GM12878 (cell line): Measurements from ENCODE around the gene FBXO27. TPM values are rescaled to one million over a fixed set of nuclear protein-coding genes. Genes with fewer than 3 reads are reported as not detected.

Experiments
- ATAC-seq: fragments of 200-7000 bp; cut with Tn5 transposase; 3 replicates; pipeline ENCODE4 v1.9.1; 2020; ENCODE audit warnings: mild to moderate bottlenecking, moderate library complexity
- Bru-seq: library from RNA; stranded (reverse); fragments of 400-500 nt; gene quantifications from one replicate; lab custom pipeline; 2021; lab: Mats Ljungman, UMichigan
- BruChase-seq, 2 experiments: library from RNA; stranded (reverse); fragments of 400-500 nt; gene quantifications; one replicate each; lab custom pipeline; 2021; lab: Mats Ljungman, UMichigan
- BruUV-seq: library from RNA; stranded (reverse); fragments of 400-500 nt; replicated peaks from 2 replicates; lab custom pipeline; 2021; lab: Mats Ljungman, UMichigan
- CTCF ChIA-PET: fragments of 300-600 bp; sonication (Branson Sonifier 250); formaldehyde crosslinking; extraction: SDS; loops from one replicate; lab custom pipeline; 2021; ENCODE audit warnings: inconsistent platforms; lab: Yijun Ruan, JAX
- POLR2A ChIA-PET: fragments of 350-600 bp; formaldehyde crosslinking; extraction: SDS; loops from one replicate; lab custom pipeline; 2021; ENCODE audit warnings: inconsistent platforms; lab: Charles Lee
- RAD21 ChIA-PET: fragments of 300-600 bp; sonication (Branson Sonifier 250); formaldehyde crosslinking; loops from one replicate; lab custom pipeline; 2023; ENCODE audit warnings: antibody characterized with exemption; ENCODE audit not compliant: unreplicated experiment; lab: Charles Lee
- SMC1A ChIA-PET: fragments of 300-600 bp; sonication (Branson Sonifier 250); formaldehyde crosslinking; loops from one replicate; lab custom pipeline; 2023; ENCODE audit not compliant: unreplicated experiment, uncharacterized antibody; lab: Charles Lee
- DNase-seq: peaks from one replicate; pipeline ENCODE4 v3.0.0-alpha.2; 2011; ENCODE audit warnings: low read depth, low spot score
- FAIRE-seq: peaks from 3 replicates; lab custom pipeline; 2011; peaks lifted over from hg19 to GRCh38; lab: Jason Lieb, UNC
- H2AFZ ChIP-seq: 2 replicates; pipeline ENCODE4 v1.6.0; 2011; ENCODE audit warnings: low read depth, low read length, control low read depth; ENCODE audit not compliant: control insufficient read depth
- H3K27ac ChIP-seq: 2 replicates; pipeline ENCODE4 v1.5.1; 2011; ENCODE audit warnings: control low read depth; ENCODE audit not compliant: control insufficient read depth, insufficient read depth
- H3K27me3 ChIP-seq, 2 experiments: replicated peaks in 1 of 2; 2 replicates each; pipeline versions ENCODE4 v1.6.0 to v1.6.1; 2011; ENCODE audit warnings: low read length in 1 of 2; ENCODE audit not compliant: control insufficient read depth in 2 of 2, insufficient read depth in 2 of 2
- H3K36me3 ChIP-seq, 2 experiments: 2 replicates each; pipeline ENCODE4 v1.5.1; 2011; ENCODE audit warnings: low read length in 1 of 2; ENCODE audit not compliant: control insufficient read depth in 2 of 2, insufficient read depth in 2 of 2
- H3K4me1 ChIP-seq: 2 replicates; pipeline ENCODE4 v1.6.1; 2011; ENCODE audit warnings: mild to moderate bottlenecking, low read length, moderate library complexity, mixed read lengths; ENCODE audit not compliant: control insufficient read depth, insufficient read depth
- H3K4me2 ChIP-seq: 2 replicates; pipeline ENCODE4 v1.6.0; 2011; ENCODE audit warnings: control low read depth; ENCODE audit not compliant: control insufficient read depth, insufficient read depth
- H3K4me3 ChIP-seq: fragments of 200-600 bp; sonication (generic); 2 replicates; pipeline ENCODE4 v1.5.1; 2016
- H3K79me2 ChIP-seq: 2 replicates; pipeline ENCODE4 v1.6.0; 2011; ENCODE audit warnings: low read length; ENCODE audit not compliant: control insufficient read depth, insufficient read depth
- H3K9ac ChIP-seq: 2 replicates; pipeline ENCODE4 v1.8.0; 2011; ENCODE audit warnings: low read length, control low read depth, mixed read lengths; ENCODE audit not compliant: control insufficient read depth, insufficient read depth
- H3K9me3 ChIP-seq: replicated peaks from 3 replicates; pipeline ENCODE4 v1.5.1; 2011; ENCODE audit warnings: mild to moderate bottlenecking, low read length; ENCODE audit not compliant: control insufficient read depth, insufficient read depth
- H4K20me1 ChIP-seq: 2 replicates; pipeline ENCODE4 v1.6.0; 2011; ENCODE audit not compliant: control insufficient read depth, insufficient read depth
- BMI1 ChIP-seq: fragments of 450-650 bp; IDR thresholded peaks from 2 replicates; pipeline ENCODE4 v1.6.1; 2016; ENCODE audit warnings: mild to moderate bottlenecking, moderate library complexity, borderline replicate concordance
- CBFB ChIP-seq: IDR thresholded peaks from 2 replicates; pipeline ENCODE4 v1.6.1; 2016; ENCODE audit warnings: antibody characterized with exemption, low read depth
- HCFC1 ChIP-seq: fragments of 150-350 bp; IDR thresholded peaks from 2 replicates; pipeline ENCODE4 v1.6.1; 2014; ENCODE audit warnings: low read length
- RB1 ChIP-seq: fragments of 450-650 bp; formaldehyde crosslinking; IDR thresholded peaks from 2 replicates; pipeline ENCODE4 v1.6.1; 2017; ENCODE audit warnings: mild to moderate bottlenecking, borderline replicate concordance
- RELA ChIP-seq: fragments of 450-650 bp; IDR thresholded peaks from 2 replicates; pipeline ENCODE4 v1.8.0; 2014; ENCODE audit warnings: borderline replicate concordance; ENCODE audit not compliant: partially characterized antibody
- SIX5 ChIP-seq: IDR thresholded peaks from 2 replicates; pipeline ENCODE4 v1.6.1; 2011; ENCODE audit warnings: mild to moderate bottlenecking, low read depth, low read length, moderate library complexity; ENCODE audit not compliant: severe bottlenecking
- SMAD1 ChIP-seq: fragments of 450-650 bp; IDR thresholded peaks from 2 replicates; pipeline ENCODE4 v1.6.1; 2018; ENCODE audit warnings: mild to moderate bottlenecking, low read depth; ENCODE audit not compliant: partially characterized antibody
- SP1 ChIP-seq: IDR thresholded peaks from one replicate; pipeline ENCODE4 v1.6.1; 2011; ENCODE audit warnings: low read depth, low read length
- ZNF24 ChIP-seq: fragments of 450-650 bp; IDR thresholded peaks from 2 replicates; pipeline ENCODE4 v1.6.1; 2017; ENCODE audit warnings: antibody characterized with exemption, mild to moderate bottlenecking
- ZNF274 ChIP-seq: IDR thresholded peaks from one replicate; pipeline ENCODE4 v1.8.0; 2011; ENCODE audit not compliant: insufficient read length, insufficient read depth
- WGBS: methylation state at CpG from one replicate; pipeline ENCODE4 v1.1.6; 2016; ENCODE audit warnings: low lambda C conversion rate; ENCODE audit not compliant: insufficient replicate concordance, insufficient coverage; ENCODE audit errors: missing lambda C conversion rate; 5-methylcytosine and 5-hydroxymethylcytosine counted together
- in situ Hi-C: fragments of 300-500 bp; cut with MboI; formaldehyde crosslinking; loops from 9 replicates; pipeline ENCODE4 v1.14.3; 2018; ENCODE audit warnings: mixed read lengths
- intact Hi-C: fragments of 100-400 bp; cut with micrococcal nuclease; formaldehyde crosslinking; loops from one replicate; pipeline ENCODE4 v1.14.2; 2022; ENCODE audit not compliant: unreplicated experiment
- long read RNA-seq, 2 experiments: library from polyadenylated mRNA; unstranded; transcript quantifications; one replicate each; pipeline ENCODE4 v2.0.0, GENCODE V29; 2019 to 2020
- polyA minus RNA-seq, 3 experiments: library from RNA; depleted of rRNA, polyadenylated mRNA; stranded (reverse); fragments of >200 nt; gene quantifications; 2 replicates each; pipeline ENCODE4 v1.2.3, GENCODE V29; 2011
- polyA plus RNA-seq, 11 experiments: library from polyadenylated mRNA; depleted of rRNA in 4 of 11; unstranded in 6 of 11; stranded (reverse) in 5 of 11; fragments of >200 nt; fragmentation: Nextera tagmentation in 4 of 11; fragmentation: Illumina TruSeq in 1 of 11; extraction: Ambion mirVana in 4 of 11; extraction: Trizol in 1 of 11; gene quantifications; 1 replicate in 1 of 11; 2 replicates in 10 of 11; pipeline versions ENCODE4 v1.2.1 to v1.2.3, GENCODE V29; 2011 to 2016; ENCODE audit warnings: inconsistent platforms in 2 of 11, missing spikeins in 2 of 11, low read depth in 1 of 11
- total RNA-seq, 4 experiments: library from RNA; depleted of rRNA in 3 of 4; stranded (reverse); fragments of >200 nt in 3 of 4; fragmentation: Illumina TruSeq in 1 of 4; extraction: Trizol in 1 of 4; gene quantifications; 2 replicates each; pipeline versions ENCODE4 v1.2.1 to v1.2.3, GENCODE V29; 2013 to 2021
- TF ChIP-seq, protein P1 (sequence below): IDR thresholded peaks from 2 replicates; pipeline ENCODE4 v1.6.1; 2012; ENCODE audit warnings: mild to moderate bottlenecking, low read depth, low read length
- TF ChIP-seq, protein P2 (sequence below): IDR thresholded peaks from 2 replicates; pipeline ENCODE4 v1.6.1; 2011; ENCODE audit warnings: borderline replicate concordance, low read depth, mild to moderate bottlenecking, moderate library complexity, low read length; ENCODE audit not compliant: insufficient read depth, poor library complexity, severe bottlenecking

The FBXO27 gene, protein sequence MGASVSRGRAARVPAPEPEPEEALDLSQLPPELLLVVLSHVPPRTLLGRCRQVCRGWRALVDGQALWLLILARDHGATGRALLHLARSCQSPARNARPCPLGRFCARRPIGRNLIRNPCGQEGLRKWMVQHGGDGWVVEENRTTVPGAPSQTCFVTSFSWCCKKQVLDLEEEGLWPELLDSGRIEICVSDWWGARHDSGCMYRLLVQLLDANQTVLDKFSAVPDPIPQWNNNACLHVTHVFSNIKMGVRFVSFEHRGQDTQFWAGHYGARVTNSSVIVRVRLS
- total RNA-seq (2013; cell fraction: nucleolus; rRNA removed), result 3.4 and 5.7 TPM in 2 replicates
- total RNA-seq (2014; rRNA removed) (5.8 and 6.7 TPM in 2 replicates), total RNA-seq (2014; rRNA removed; fragmentation: Illumina TruSeq; extraction: Trizol) (9.5 and 12.2 TPM in 2 replicates), total RNA-seq (2021) (10.7 and 10.8 TPM in 2 replicates), polyA plus RNA-seq (2011; rRNA removed) (6.7 and 6.9 TPM in 2 replicates), polyA plus RNA-seq (2014; fragmentation: Illumina TruSeq; extraction: Trizol) (9.0 and 11.3 TPM in 2 replicates), polyA plus RNA-seq (2014; fragmentation: Nextera tagmentation; extraction: Ambion mirVana) (1 to 10 TPM; 3.1 to 3.4 TPM), polyA plus RNA-seq (2014; rRNA removed) (13.3 and 15.4 TPM in 2 replicates), polyA plus RNA-seq (2016; fragmentation: Nextera tagmentation; extraction: Ambion mirVana) (1 to 10 TPM; 5.8 to 7.3 TPM), polyA minus RNA-seq (2011; rRNA and poly(A)+ RNA removed) (8.7 and 15.4 TPM in 2 replicates), Bru-seq, nascent RNA (percentile 49 among the genes with signal in this experiment), BruChase-seq, experiment 1, labeled RNA remaining after a 6-hour chase (percentile 47 among the genes with signal in this experiment), BruChase-seq, experiment 2, labeled RNA remaining after a 2-hour chase (percentile 44 among the genes with signal in this experiment)
- 0.41 TPM for polyA plus RNA-seq (2011; ENCODE audit: low read depth)
- polyA plus RNA-seq (2011; cell fraction: cytosol; rRNA removed), result 9.5 and 12.5 TPM in 2 replicates
- 6.7 and 7.1 TPM in 2 replicates for polyA plus RNA-seq (2011; cell fraction: nucleus; rRNA removed)
- 1.2 and 1.6 TPM in 2 replicates for polyA plus RNA-seq (2012)
- polyA minus RNA-seq (2011; cell fraction: cytosol; rRNA and poly(A)+ RNA removed), result 0.80 and 1.6 TPM in 2 replicates
- polyA minus RNA-seq (2011; cell fraction: nucleus; rRNA and poly(A)+ RNA removed), result 1.8 and 6.4 TPM in 2 replicates
- long read RNA-seq, experiment 1, partial matches to known transcripts, result 1 of 2 reads
- long read RNA-seq, experiment 1, other reads (novel, unspliced or antisense), result 0 of 2 reads
- long read RNA-seq, experiment 2, result 0 reads

DNA sequence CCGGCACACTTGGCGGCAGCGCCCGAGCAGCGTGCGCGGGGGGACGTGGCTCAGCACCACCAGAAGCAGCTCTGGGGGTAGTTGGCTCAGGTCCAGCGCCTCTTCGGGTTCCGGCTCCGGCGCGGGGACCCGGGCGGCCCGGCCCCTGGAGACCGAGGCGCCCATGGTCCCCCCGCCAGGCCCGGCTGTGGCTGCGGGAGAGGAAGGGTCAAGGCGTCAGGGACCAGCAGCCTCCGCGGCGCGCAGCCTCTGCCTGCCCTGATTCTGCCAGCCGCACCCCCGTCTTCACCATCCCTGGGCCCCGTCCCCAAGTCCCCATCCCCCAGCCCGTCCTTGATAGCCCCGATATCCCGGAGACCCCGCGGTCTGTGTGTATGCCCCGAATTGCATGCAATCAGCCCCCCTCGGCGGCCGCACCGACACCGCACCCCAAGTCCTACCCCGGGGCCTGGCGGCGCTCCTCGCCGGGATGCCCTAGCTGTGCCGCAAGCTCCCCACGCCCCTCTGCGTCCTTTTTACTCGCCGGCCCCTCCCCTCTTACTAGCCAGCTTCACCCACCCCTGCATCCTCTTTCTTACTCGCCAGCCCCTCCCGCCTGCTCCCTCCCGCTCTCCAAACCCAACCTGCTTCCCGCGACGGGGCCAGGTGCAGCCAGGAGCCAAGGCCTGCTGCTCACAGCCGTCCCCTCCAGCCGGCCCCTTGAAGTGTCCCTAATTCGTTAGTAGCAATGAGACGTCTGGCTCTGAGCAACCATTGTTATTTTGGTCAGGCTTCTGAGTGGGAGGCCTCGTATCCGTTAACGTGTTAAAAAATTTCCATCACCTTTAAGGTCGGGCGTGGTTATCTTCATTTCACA lies at the start of gene FBXO27:
TSS of gene FBXO27 (minus strand) at position 487 of the 856 bp plus-strand sequence. CDS start at position 165, 322 bp downstream.
- no peaks in the 10 kb centered on the region for H4K20me1 ChIP-seq
- WGBS, result 35% methylated on average over 44 of the region's 66 CpGs
- ChIA-PET RAD21 (interaction anchor here (1.0 to 4.5 kb wide), 4 partner anchors 15 to 70 kb away, joined by 3 to 27 read pairs (median 6); no protein-coding TSS in a partner anchor), CTCF (interaction anchor here (1.0 to 4.8 kb wide), 3 partner anchors 55 to 70 kb away, joined by 5 to 26 read pairs (median 10); partner anchors contain the start of gene FBXO17), SMC1A (interaction anchor here (1.0 to 2.0 kb wide), 4 partner anchors 20 to 359 kb away, joined by 3 to 5 read pairs (median 3); partner anchors contain the start of genes FBXO17, MED29 and PAF1), POLR2A (interaction anchor here (0.8 to 1.9 kb wide), 5 partner anchors 23 to 61 kb away, joined by 3 to 12 read pairs (median 3); partner anchors contain the start of gene FBXO17)
- H3K9me3 ChIP-seq, result no peaks in the 10 kb centered on the region; the same call in 2 of the 3 replicates
- H3K79me2 ChIP-seq, result no peaks in the 10 kb centered on the region
- peak within 1 kb of the TSS; percentile 72 for H3K4me3 ChIP-seq
- no peaks in the 10 kb centered on the region for H3K27me3 ChIP-seq
- peak within 1 kb of the TSS; percentile 76 for H2AFZ ChIP-seq
- DNase-seq (no peak), ATAC-seq (peak; percentile 11), FAIRE-seq (no peak)
- in situ Hi-C loops, result no loop called here
- H3K27ac ChIP-seq, result no peak within 1 kb of the TSS
- BruUV-seq, result no TSS peak
- peak within 1 kb of the TSS; percentile 25; the same call in 1 of the 2 replicates for H3K9ac ChIP-seq
- no peaks in the 10 kb centered on the region for H3K36me3 ChIP-seq
- intact Hi-C loops, result loop anchor here (5.0 kb wide), 1 partner anchor 380 kb away; the partner anchor contains the start of gene PLEKHG2
- H3K4me2 ChIP-seq, result peak within 1 kb of the TSS; percentile 81
- peaks cover 6% of the 10 kb centered on the region; the same call in 1 of the 2 replicates for H3K4me1 ChIP-seq
- TF ChIP-seq SIX5 (no peak), ZNF274 (no peak), CBFB (no peak), HCFC1 (no peak), SP1 (no peak), BMI1 (no peak), RELA (no peak), RB1 (0 out of 2 replicates have a peak, but pooled peaks have one; percentile 10), SMAD1 (no peak), ZNF24 (no peak)
- TF ChIP-seq, protein P1, sequence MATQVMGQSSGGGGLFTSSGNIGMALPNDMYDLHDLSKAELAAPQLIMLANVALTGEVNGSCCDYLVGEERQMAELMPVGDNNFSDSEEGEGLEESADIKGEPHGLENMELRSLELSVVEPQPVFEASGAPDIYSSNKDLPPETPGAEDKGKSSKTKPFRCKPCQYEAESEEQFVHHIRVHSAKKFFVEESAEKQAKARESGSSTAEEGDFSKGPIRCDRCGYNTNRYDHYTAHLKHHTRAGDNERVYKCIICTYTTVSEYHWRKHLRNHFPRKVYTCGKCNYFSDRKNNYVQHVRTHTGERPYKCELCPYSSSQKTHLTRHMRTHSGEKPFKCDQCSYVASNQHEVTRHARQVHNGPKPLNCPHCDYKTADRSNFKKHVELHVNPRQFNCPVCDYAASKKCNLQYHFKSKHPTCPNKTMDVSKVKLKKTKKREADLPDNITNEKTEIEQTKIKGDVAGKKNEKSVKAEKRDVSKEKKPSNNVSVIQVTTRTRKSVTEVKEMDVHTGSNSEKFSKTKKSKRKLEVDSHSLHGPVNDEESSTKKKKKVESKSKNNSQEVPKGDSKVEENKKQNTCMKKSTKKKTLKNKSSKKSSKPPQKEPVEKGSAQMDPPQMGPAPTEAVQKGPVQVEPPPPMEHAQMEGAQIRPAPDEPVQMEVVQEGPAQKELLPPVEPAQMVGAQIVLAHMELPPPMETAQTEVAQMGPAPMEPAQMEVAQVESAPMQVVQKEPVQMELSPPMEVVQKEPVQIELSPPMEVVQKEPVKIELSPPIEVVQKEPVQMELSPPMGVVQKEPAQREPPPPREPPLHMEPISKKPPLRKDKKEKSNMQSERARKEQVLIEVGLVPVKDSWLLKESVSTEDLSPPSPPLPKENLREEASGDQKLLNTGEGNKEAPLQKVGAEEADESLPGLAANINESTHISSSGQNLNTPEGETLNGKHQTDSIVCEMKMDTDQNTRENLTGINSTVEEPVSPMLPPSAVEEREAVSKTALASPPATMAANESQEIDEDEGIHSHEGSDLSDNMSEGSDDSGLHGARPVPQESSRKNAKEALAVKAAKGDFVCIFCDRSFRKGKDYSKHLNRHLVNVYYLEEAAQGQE, result no peak
- TF ChIP-seq, protein P2, sequence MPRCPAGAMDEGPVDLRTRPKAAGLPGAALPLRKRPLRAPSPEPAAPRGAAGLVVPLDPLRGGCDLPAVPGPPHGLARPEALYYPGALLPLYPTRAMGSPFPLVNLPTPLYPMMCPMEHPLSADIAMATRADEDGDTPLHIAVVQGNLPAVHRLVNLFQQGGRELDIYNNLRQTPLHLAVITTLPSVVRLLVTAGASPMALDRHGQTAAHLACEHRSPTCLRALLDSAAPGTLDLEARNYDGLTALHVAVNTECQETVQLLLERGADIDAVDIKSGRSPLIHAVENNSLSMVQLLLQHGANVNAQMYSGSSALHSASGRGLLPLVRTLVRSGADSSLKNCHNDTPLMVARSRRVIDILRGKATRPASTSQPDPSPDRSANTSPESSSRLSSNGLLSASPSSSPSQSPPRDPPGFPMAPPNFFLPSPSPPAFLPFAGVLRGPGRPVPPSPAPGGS, result no peak
